Activated CD4-positive, CD25-positive, alpha-beta regulatory T cell treated with anti-CD3 and anti-CD28 coated beads, Interleukin-2, amount 50 U/mL, for 72 hours (primary cell): ENCODE results near the gene CDC45.
A peak's percentile ranks its signal among the peaks of the same experiment; 100 is the strongest.
"Not testable (repeated sequence)": the region's sequence is repeated elsewhere in the genome, so short reads cannot be mapped to it uniquely, and the experiment has no call there.

ENCODE experiments used
- DNase-seq: peaks from one replicate; pipeline ENCODE4 v3.0.0; 2021

Gene CDC45, protein sequence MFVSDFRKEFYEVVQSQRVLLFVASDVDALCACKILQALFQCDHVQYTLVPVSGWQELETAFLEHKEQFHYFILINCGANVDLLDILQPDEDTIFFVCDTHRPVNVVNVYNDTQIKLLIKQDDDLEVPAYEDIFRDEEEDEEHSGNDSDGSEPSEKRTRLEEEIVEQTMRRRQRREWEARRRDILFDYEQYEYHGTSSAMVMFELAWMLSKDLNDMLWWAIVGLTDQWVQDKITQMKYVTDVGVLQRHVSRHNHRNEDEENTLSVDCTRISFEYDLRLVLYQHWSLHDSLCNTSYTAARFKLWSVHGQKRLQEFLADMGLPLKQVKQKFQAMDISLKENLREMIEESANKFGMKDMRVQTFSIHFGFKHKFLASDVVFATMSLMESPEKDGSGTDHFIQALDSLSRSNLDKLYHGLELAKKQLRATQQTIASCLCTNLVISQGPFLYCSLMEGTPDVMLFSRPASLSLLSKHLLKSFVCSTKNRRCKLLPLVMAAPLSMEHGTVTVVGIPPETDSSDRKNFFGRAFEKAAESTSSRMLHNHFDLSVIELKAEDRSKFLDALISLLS

DNA sequence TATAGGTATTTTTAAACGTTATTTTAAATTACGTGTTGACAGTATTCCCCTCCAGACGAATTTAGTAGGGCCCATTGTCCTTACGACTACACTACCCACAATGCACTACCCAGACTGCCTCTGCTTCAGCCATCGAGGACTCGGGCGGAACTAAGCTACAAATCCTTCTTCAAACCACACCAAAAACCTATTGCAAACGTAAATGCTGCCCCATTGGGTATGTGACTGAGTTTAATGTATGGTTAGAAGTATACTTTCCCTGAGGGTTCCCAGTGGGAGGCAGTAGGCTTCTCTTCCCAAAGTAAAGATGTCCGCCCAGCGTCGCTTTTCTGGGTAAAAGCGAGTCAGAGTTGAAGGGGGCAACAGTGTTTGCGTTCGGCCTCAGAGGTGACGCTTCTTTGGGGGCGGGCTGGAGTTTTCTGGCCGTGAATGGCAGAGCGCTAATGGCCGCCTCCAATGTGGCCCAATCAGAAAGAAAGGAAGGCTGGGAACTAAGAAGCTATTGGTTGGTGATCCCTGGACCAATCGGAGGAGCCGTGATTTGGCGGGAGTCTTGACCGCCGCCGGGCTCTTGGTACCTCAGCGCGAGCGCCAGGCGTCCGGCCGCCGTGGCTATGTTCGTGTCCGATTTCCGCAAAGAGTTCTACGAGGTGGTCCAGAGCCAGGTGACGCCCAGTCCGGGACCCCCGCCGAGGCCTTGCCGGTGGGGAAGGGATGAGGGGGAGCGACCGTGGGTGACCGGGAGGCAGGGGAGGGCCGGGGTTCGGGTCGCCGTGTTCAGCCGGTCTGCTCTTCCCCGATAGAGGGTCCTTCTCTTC is at the start of gene CDC45:
TSS of gene CDC45 (plus strand) at position 566 of the 818 bp plus-strand sequence. CDS start at position 615, 49 bp downstream.
- peak; percentile 87 for DNase-seq

DNA sequence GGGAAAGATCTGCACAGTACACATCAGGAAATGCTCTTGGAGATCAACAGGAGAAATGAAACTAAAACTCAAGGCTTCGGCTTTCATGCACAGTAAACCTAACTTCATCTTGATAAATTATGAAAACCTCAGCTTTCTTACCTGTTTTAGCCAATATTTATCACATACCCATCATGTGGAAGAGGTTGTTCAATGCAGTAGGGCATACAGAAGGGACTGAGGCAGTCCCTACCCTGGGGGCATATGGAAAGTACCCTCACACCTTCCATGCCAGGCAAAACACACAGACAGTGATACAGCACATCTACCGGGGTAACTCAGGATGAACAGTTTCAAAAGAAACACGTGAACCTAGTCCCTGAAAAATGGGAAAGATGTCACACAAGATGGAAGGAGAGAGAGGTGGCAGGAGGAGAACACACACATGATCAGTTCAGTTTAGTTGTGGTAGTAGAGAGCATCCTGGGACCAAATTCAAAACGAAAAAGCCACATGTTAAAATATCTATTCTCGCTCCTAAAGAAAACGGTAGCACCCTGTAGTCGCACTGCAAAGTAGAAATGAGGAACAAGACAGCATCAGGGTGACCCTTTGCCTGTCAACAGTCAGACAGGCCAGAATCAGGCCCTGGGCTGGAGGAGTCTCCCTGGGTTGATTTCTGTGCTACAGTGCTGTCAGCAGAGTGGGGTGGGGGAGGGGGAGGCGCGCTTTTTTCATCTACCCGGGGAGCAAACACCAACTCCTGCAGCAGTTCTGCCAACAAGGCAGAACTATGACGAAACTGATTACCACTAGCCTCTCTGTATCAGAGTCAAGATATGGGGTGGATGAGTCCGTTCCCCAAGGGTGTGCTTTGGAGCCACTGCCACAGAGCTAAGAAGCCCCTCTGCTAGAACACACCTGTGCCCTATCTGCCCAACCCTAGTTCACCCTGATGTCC is 49.5 kb upstream of the CDC45 start:
- DNase-seq = peak; percentile 34

DNA sequence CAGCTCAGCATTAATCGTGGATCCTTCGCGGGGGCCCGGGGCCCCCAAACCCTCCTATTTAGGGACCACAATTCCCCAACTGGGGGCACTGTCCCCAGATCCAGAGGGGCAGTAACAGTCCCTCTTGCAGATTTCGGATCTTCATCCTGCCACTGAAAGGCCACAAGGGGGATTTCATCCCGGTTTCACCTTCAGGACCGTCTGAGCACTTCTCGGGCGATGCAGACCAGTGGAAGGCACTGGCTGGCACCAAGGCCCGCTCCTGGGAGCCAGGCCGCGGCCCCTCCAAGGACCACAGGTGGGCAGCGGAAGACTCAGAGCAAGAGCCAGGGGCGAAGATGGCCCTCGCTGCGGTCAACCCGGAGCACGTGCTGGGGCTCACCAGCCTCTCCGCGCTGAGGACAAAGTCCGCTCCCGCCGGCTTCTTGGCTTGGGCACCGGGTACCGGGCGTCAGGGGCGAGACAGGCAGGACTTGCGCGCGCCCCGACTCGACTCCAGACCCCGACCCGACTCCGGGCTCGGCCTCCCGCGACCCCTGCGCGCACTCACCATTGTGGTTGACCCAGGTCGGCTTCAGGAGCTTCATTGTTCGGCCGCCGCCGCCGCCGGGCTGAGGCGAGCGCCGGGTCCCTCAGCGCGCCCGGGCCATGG is 48.7 kb upstream of the CDC45 start:
- peak; percentile 56 for DNase-seq

DNA sequence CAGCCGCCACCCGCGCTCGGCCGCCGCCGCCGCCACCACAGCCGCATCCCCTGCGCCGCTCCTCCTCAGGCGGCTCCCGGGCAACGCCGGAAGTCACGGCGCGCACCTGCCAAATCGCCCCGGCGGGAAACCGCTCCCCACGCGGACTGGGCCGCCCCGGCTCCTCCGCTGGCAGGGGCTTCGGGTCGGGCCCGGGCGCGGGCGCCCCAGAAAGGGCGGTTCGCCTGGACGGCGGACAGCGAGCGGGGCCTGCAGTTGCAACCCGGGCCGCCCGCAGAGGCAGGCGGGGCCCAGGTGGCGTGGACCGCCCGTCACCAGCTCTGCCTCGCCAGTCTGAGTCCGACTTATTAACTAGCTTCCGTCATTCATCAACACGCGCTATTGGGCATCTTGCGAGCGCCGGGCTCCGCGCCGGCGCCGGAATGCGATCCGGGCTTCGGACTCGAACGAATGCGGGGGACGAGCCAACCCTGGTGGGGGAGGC is 48.0 kb upstream of the CDC45 start, which contains the start of gene HIRA:
TSS of gene HIRA (minus strand) at position 85 of the 484 bp plus-strand sequence. CDS start 257 bp downstream, outside the sequence.
- peak; percentile 91 for DNase-seq

DNA sequence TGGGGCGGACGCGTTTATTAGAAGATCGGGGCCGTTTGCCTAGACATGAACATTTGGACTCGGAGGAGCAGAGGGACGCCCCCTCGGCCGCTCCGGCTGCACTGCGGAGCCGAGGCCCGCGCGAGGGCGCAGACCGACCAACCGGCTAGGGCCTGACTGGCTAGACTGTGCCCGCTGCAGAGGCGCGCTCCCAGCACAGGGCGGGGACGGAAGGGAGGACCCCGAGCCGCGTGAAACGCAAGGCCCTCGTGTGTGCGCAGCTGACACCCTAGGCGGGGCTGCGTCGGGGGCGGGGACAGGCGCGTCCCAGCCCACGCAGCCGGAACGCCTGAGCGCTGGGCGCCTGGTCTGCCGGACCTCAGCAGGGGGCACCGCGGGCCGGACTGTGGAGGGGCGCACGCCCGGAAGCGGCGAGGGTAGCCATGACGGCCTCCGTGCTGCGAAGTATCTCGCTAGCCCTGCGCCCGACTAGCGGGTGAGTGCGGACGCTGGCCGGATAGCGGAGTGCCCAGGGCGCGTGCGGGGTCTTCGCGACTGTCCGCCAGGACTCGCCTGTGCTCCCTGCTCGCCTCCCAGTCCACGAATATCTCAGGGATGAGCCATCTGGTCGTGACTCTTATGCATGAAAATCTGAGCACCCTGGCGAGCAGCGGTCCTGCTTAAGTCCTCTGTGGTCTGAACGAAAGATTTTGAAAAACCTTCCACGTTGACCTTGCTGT is 47.4 kb upstream of the CDC45 start, which contains the start of gene MRPL40:
TSS of gene MRPL40 (plus strand) at position 413 of the 719 bp plus-strand sequence. CDS start at position 423, 10 bp downstream.
- peak; percentile 88 for DNase-seq

DNA sequence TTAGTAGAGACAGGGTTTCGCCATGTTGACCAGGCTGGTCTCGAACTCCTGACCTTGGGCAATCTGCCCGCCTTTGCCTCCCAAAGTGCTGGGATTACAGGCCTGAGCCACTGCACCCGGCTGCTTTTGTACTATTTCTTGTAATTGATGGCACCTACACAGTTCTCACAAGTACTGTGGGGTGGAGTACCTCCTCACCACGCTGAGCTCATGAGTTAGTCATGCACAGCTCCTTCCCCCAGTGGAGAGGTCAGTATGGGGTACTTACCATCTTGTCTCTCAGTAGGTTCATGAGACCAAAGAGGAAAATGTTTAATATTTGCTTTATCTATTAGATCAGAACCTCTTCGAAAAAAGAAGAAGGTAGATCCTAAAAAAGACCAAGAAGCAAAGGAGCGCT is 45.3 kb upstream of the CDC45 start:
- no peak for DNase-seq

DNA sequence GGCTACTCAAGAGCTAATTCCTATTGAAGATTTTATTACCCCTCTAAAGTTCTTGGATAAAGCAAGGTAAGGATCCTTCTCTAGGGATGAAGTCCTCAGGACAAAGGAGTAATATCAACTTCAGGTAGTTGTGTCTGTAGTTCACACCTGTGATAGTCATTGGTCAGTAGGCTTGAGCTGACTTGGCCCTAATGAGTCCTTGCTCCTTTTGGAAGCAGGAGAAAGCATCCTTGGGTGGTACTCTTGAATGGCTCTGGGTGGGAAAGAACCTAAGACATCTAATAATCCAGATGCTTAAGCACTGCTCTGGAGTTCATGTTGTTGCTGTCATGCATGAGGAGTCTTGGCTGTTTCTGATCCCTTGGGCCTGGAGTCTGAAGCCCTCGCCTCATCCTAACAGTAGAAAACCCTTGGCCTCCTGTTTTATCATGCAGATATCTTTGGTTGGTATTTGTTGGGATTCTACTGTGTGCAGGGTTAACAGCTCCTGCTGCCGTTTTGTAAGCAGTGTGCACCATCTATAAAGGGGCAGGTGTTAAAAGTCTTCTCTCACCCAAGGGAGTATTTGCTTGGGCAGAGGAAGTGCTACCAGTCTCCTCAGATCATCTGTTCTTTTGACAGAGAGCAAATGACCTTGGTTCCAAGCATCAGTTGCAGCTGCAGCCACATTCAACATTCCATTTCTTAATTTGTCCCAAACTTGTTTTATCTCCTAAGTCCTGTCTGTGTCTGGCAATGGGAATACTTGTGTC is 44.7 kb upstream of the CDC45 start:
- DNase-seq = no peak

DNA sequence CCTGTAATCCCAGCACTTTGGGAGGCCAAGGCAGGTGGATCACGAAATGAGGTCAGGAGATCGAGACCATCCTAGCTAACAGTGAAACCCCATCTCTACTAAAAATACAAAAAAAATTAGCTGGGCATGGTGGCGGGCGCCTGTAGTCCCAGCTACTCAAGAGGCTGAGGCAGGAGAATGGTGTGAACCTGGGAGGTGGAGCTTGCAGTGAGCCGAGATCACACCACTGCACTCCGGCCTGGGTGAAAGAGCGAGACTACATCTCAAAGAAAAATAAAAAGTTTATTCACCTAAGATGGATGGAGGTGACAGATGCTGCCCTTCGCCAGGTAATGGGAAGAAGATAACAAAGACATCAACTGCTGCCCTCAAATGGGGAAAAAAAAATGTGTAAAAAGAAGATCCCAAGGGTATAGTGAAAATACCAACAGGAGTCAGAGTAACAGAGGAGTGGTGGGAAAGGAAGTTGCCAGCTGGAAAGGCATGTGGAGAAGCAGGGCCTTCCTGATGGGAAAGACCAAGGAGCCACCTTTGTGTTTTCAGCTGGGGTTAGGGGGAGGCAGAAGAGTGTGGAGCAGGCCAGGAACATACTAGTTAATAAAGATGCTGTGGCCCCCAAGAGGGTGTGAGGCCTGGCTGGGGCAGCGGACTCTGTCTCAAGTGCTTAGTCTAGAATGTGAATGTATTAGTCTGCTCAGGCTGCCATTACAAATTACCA is 43.1 kb upstream of the CDC45 start:
- not testable (repeated sequence) for DNase-seq

DNA sequence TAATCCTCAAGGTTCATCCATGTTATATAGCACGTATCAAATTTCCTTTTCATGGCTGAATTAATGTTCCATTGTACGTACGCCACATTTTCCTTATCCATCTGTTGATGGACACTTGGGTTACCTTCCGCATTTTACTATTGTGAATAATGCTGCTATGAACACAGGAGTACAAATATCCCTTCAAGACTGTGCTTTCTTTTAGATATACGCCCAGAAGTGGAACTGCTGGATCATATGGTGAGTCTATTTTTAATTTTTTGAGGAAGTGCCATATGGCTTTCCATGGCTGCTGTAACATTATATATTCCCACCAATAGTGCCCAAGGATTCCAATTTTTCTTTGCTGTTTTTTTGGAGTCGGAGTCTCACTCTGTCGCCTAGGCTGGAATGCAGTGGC is 41.4 kb upstream of the CDC45 start:
- no peak for DNase-seq

DNA sequence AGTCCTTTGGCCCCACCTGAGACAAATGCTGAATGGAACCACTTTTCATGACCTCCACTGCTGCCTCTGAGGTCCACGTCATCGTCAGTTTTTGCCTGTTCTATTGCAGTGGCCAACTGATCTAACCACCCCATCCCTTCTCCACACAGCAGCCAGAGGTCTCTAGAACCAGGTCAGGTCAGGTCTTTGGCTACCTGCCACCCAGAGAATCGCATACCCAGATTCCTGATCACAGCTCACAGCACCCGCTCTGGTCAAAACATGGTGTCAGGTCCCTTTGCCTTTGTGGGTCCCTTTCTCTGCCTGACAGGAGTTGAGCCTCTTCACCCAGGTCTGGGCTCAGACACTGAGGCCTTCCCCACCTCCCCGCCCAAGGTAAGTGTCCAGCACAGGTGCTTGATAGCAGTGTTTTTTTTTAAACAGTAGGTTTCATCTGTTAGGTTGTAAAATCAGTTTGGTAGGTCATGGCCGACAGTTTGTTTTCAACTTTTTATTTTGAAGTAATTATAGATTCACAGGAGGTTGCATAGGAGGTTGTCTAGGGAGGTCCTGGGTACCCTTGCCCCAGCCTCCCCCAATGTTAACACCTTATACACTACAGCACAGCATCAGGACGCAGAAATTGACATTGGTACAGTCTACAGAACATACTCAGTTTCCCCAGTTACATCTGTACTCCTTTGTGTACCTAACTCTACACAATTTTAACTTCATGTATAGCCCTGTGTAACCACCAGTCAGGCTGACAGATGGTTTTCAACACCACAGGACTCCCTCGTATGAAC is 39.1 kb upstream of the CDC45 start:
- no peak for DNase-seq

DNA sequence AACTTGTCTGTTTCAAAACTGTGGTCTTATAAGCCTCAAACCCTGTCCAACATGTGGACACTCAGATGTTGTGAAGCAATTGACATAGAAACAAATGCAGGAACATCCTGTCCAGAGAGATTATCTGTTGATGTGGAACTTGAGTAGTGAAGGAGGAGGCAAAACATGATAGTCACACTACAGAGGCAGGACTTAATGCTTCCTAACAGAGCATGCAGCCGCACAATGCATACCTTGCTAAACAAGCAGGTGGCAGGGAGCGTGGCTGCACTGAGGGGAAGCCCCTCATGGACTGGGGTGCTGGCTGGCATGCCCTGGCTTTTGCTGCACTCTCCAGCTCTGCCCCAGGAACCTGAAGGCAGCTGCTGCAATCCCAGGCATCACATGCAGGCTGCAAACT is 37.6 kb upstream of the CDC45 start:
- no peak for DNase-seq

DNA sequence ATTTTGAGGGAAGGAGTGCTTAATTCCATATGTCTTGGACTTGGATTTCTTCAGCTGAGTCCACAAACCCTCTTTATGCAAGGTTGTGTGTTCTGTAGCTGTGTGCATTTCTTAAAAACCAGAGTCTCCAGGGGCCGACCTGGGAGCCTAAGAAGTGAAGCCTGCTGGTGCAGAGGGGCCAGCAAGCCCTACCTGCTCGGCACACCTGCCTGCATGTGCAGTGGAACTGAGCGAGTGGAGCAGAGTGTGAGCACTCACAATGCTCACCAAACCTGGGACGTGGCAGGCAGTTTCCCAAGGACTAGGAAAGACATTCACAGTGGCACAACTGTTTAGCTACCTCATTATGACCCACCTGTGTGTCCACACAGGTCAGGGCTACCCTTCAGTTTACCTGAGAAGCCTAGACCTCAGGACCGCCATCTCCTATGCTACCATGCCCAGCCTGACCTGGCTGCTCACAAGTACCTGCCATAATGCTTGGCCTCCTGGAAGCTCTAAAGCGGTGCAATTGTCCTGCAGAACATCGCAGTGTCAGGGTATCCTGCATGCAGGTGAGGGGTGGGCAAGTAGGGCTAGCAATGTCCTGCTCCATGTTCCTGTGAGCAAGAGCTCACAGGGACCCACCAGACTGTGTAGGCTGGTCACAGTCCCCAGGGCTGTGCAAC is 36.0 kb upstream of the CDC45 start:
- no peak for DNase-seq

DNA sequence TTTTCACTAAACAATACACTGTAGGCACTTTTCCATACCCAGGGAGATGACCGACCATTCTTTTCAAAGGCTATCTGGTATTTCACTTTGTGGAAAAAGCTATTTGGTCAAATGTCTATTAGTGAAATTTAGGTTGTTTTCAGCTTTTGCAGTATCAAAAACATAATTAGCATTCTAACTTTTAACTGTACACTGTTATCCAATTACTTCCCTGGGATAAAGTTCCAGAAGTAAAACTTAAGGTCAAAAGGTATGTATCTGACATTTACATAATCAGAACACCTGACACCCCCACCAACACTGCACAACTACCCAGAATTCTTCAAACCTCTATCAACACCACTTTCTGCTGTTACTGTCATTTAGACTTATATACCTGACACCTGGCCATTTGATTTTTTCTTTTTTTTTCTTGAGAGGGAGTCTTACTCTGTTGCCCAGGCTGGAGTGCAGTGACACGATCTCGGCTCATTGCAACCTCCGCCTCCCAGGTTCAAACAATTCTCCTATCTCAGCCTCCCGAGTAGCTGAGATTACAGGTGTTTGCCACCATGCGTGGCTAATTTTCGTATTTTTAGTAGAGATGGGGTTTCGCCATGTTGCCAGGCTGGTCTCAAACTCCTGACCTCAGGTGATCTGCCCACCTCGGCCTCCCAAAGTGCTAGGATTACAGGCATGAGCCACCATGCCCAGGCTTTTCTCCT is 34.3 kb upstream of the CDC45 start:
- DNase-seq = not testable (repeated sequence)

DNA sequence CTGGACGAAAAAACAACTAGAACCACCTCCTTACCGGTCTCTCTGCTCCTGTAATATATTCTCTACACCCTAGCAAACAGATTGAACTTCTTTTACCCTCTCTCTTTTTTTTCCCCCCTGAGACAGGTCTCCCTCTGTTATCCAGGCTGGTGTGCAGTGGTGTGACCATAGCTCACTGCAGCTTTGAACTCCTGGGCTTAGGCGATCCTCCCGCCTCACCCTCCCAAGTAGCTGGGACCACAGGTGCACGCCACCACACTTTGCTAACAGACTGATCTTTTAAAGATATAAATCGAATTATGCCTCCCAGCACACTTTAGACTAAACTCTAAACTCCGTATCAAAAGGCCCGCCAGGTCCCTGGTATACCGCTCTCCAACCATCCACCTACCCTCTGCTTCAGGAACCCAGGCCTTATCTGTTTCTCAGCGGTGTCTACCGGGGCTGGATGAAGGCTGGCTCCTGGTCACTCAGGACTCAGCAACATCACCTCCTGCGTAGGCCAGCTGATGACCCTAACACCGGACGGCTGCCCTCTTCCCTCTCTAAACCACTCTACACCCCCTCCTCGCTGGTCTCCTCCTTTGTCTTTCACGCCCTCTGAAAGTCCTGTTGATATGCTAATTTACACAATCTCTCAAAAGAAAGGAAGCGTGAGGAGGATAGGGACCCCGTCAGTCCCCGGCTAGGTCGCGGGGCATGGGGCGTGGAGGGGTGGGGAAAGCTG is 33.0 kb upstream of the CDC45 start:
- DNase-seq = no peak

DNA sequence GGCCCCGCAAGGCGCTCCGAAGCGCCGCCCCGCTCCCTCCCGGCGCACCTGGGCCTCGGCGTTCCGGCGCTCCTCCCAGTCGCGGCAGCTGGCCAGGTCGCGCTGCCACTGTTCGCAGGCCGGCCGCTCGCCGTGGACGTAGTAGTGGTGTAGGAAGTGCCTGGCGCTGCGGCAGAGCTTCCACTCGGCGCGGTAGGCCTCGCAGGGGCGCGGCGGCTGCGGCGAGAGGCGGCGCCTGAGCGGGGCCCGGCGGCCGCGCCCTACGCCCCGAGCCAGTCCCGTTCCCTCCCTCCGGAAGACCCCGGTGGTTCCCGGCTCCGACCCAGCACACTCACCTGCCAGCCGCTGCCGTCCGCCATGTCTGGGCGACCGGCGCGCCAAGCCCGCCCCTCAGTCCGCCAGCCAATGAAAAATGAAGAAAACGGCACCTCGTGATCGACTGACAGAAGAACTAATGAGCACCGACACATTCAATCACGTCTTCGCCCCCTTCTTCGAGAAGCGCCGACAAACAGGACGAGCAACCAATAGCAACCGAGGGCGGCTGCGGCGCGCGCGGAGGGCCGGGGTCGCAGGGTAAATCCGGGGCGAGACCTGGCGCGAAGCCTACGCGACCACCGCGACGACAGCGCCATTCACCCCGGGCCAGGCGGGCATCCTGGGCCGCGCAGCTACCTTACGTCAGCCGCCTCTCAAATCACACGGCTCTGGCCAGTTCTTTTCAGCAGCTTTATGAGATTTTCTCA is 32.2 kb upstream of the CDC45 start, which contains the start of gene C22orf39:
TSS of gene C22orf39 (minus strand) at position 382 of the 746 bp plus-strand sequence. CDS start at position 359, 23 bp downstream.
- peak; percentile 84 for DNase-seq
